Peyer's patch (tissue), 4 donors: Measurements from ENCODE around the gene CHMP6. TPM values are rescaled to one million over a fixed set of nuclear protein-coding genes. Genes with fewer than 3 reads are reported as not detected.

Experiments used
- DNase-seq, 3 donors: peaks; one replicate each; pipeline ENCODE4 v3.0.0-alpha.2; 2017 to 2019
- H3K27ac ChIP-seq, 4 donors: fragments of 200-600 bp; sonication (generic); one replicate each; pipeline ENCODE4 v1.5.1; 2016 to 2019
- H3K27me3 ChIP-seq, 2 donors: fragments of 200-600 bp; sonication (generic); one replicate each; pipeline ENCODE4 v1.5.1; 2019
- H3K36me3 ChIP-seq, 3 donors: fragments of 200-600 bp; sonication (generic); one replicate each; pipeline ENCODE4 v1.5.1; 2016 to 2019
- H3K4me1 ChIP-seq, 4 donors: fragments of 200-600 bp; sonication (generic); one replicate each; pipeline ENCODE4 v1.5.1; 2016 to 2019
- H3K4me3 ChIP-seq, 4 donors: fragments of 200-600 bp; sonication (generic); 1 replicate in 3 of 4; 2 replicates in 1 of 4; pipeline ENCODE4 v1.5.1; 2016 to 2019; ENCODE audit warnings: mild to moderate bottlenecking in 1 of 4
- H3K9me3 ChIP-seq, 4 donors: fragments of 200-600 bp; sonication (generic); one replicate each; pipeline ENCODE4 v1.5.1; 2016 to 2019; ENCODE audit warnings: mild to moderate bottlenecking in 1 of 4
- CTCF ChIP-seq, 6 experiments: fragments of 450-650 bp in 4 of 6; fragments of 200-600 bp in 2 of 6; sonication (generic) in 1 of 6; IDR thresholded peaks; one replicate each; pipeline ENCODE4 v1.5.1; 2017 to 2019; ENCODE audit warnings: antibody characterized with exemption in 6 of 6, mild to moderate bottlenecking in 3 of 6, moderate library complexity in 1 of 6
- POLR2A ChIP-seq, 2 donors: fragments of 450-650 bp; IDR thresholded peaks; one replicate each; pipeline ENCODE4 v1.5.1; 2017; ENCODE audit warnings: antibody characterized with exemption in 2 of 2, mild to moderate bottlenecking in 2 of 2, moderate library complexity in 2 of 2
- total RNA-seq, 4 donors: library from RNA; depleted of rRNA; stranded (reverse); fragments of >200 nt; gene quantifications; one replicate each; pipeline ENCODE4 v1.1.0, GENCODE V29; 2016

Gene CHMP6
- total RNA-seq, 4 donors from 2014 or later: 29.9 to 57.8 (median 37.1) TPM

- H3K4me1 ChIP-seq: peaks cover 0 to 12% (median 5%) of the 10 kb centered on the region in 4 donors
- no peak for DNase-seq
- no peaks in the 10 kb centered on the region for H3K9me3 ChIP-seq
- H3K27me3 ChIP-seq: no peaks in the 10 kb centered on the region
- H3K27ac ChIP-seq: no peak overlapping the region
- H3K36me3 ChIP-seq: no peaks in the 10 kb centered on the region
- TF ChIP-seq CTCF (IDR thresholded peaks at IDR 0.05): no peak
- H3K4me3 ChIP-seq: no peak overlapping the region
Observed at GRCh38 chr17:80979547-80980378, 11.9 kb upstream of the CHMP6 start.

DNA sequence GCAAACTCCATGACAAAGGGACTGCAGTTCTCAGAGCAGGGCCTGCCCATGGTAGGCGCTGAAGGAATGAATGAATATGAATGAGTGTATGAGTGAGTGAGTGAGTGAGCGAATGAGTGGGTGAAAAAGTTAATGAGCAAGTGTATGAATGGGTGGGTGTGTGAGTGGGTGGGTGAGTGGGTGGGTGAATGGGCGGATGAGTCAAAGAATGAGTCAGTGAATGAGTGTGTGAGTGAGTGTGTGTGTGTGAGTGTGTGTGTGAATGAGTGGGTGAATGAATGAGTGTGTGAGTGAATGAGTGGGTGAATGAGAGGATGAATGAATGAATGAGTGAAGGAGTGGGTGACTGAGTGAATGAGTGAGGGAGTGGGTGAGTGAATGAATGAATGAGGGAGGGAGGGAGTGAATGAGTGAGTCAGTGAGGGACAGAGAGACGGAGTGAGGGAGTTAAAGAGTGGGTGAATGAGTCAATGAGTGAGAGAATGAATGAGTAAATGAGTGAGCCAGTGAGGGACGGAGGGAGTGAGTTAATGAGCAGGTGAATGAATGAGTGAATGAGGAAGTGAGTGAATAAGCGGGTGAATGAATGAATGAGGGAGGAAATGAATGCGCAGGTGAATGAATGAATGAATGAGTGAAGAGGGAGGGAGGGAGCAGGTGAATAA, 11.1 kb upstream of the CHMP6 start:
- no peak for DNase-seq
- TF ChIP-seq CTCF (IDR thresholded peaks at IDR 0.05): no peak
- TF ChIP-seq POLR2A (IDR thresholded peaks at IDR 0.05): no peak
- Histone ChIP-seq H3K36me3 (no peaks in the 10 kb centered on the region), H3K27ac (no peak overlapping the region), H3K9me3 (no peaks in the 10 kb centered on the region), H3K27me3 (no peaks in the 10 kb centered on the region), H3K4me3 (no peak overlapping the region), H3K4me1 (peaks cover 0 to 12% (median 5%) of the 10 kb centered on the region in 4 donors)

DNA sequence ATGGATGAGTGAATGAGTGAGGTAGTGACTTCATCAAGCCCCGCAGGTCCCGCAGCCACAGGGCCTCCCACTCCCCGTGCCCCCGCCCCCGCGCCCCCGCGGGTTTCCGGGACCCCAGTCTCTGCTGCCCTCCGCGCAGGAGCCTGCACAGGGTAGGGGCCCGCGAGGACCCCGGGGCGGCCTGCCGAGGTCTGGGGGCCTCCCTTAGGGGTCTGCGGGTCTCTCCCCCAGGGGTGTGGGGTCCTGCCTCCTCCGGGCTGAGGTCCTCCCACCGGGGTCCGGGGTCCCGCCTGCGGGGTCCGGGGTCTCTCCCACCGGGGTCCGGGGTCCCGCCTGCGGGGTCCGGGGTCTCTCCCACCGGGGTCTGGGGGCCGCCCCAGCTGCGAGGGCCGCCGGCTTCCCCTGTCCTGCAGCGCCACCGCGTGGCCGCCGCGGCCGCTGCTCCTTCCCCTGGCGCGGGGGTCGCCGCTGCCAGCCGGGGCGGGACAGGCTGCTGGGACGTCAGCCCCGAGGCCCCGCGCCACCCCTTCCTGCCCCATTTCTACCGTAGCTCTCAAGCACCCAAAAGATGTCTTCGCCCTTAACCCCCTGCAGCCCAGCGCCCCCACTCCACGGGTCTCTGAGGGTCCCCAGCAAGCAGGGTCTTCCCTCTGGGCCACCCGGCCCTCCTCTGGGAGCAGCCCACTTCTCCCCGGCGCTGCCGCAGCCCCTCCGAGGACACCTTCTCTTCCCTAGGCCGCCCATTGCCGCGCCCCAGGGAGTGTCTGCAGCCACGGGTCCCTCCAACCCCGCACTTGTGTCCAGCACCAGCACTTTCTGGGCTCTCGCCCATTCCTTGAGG, 10.4 kb upstream of the CHMP6 start:
- Histone ChIP-seq H3K9me3 (no peaks in the 10 kb centered on the region), H3K36me3 (no peaks in the 10 kb centered on the region), H3K4me1 (peaks cover 0 to 12% (median 5%) of the 10 kb centered on the region in 4 donors), H3K27ac (no peak overlapping the region), H3K4me3 (peak overlapping the region in 1 of 4 donors; percentile 32), H3K27me3 (no peaks in the 10 kb centered on the region)
- TF ChIP-seq POLR2A (IDR thresholded peaks at IDR 0.05) (no peak), CTCF (IDR thresholded peaks at IDR 0.05) (peak; percentile 63 to 88 (median 73))
- no peak for DNase-seq

DNA sequence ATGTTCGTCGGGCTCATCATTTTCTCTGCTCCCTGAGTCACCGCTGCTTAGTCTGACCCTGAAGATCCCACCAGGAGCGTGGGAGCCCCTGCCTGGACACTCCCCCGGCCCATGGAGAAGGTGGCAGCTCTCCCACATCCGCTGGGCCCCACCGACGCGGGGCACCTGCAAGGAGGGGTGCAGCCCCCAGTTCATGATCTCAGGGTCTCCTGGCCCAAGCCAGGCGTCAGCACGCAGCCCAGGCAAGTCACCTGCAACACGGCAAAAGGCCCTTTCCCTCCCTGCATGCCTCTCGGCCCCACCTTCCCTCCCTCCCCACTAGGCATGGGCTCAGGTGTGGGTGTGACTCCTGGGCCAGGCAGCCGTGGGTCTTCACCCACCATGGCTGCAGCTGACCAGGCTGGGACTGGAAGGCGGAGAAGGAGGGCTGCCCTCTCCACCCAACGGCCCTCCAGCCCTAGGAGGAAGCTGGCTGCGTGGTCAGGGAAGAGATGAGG, 9.7 kb upstream of the CHMP6 start:
- TF ChIP-seq CTCF (IDR thresholded peaks at IDR 0.05) (no peak), POLR2A (IDR thresholded peaks at IDR 0.05) (no peak)
- no peak for DNase-seq
- no peak overlapping the region for H3K27ac ChIP-seq

GRCh38 chr17:80982426-80982974, 9.1 kb upstream of the CHMP6 start:
- Histone ChIP-seq H3K27me3 (no peaks in the 10 kb centered on the region), H3K36me3 (no peaks in the 10 kb centered on the region), H3K9me3 (no peaks in the 10 kb centered on the region), H3K4me1 (peaks cover 0 to 12% (median 5%) of the 10 kb centered on the region in 4 donors), H3K27ac (no peak overlapping the region), H3K4me3 (no peak overlapping the region)
- TF ChIP-seq POLR2A (IDR thresholded peaks at IDR 0.05): no peak
- DNase-seq: no peak

More for the DNA sequence above, 9.7 kb upstream of the CHMP6 start:
- Histone ChIP-seq H3K4me1 (peaks cover 0 to 12% (median 5%) of the 10 kb centered on the region in 4 donors), H3K27me3 (no peaks in the 10 kb centered on the region), H3K9me3 (no peaks in the 10 kb centered on the region), H3K36me3 (no peaks in the 10 kb centered on the region), H3K4me3 (no peak overlapping the region)
